Measurements from ENCODE around the gene MAPRE2.

DNA sequence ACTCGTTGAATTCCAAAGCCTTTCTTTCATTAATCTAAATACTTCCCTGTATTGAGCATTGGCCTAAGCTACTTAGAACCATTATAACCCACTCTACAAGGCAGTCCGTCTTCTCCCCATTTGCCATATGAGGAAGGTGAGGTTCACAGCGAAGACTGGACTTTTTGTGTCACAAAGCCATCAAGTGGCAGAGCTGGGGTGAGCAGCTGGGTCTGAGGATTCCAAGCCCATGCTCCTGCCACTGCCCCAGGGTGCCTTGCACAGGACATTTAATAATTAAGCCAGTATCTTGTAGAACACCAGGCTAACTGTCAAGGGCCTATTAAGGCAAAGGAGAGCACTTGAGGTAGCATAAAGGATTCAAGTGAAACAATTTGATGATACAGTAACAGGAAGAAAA, 130.8 kb downstream of the MAPRE2 start:
- TF ChIP-seq, protein P1, sequence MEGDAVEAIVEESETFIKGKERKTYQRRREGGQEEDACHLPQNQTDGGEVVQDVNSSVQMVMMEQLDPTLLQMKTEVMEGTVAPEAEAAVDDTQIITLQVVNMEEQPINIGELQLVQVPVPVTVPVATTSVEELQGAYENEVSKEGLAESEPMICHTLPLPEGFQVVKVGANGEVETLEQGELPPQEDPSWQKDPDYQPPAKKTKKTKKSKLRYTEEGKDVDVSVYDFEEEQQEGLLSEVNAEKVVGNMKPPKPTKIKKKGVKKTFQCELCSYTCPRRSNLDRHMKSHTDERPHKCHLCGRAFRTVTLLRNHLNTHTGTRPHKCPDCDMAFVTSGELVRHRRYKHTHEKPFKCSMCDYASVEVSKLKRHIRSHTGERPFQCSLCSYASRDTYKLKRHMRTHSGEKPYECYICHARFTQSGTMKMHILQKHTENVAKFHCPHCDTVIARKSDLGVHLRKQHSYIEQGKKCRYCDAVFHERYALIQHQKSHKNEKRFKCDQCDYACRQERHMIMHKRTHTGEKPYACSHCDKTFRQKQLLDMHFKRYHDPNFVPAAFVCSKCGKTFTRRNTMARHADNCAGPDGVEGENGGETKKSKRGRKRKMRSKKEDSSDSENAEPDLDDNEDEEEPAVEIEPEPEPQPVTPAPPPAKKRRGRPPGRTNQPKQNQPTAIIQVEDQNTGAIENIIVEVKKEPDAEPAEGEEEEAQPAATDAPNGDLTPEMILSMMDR (IDR thresholded peaks at IDR 0.05; ENCODE audit: insufficient read depth, low read length, poor library complexity, severe bottlenecking) = no peak
- no peak for TF ChIP-seq EZH2phosphoT487 (conservative IDR thresholded peaks at IDR 0.05; ENCODE audit: low read length)

Measured in SU-DHL-6 (cell line).